Pulmonary artery endothelial cell (primary cell): ENCODE results near the gene TRPM3. TPM values are rescaled to one million over a fixed set of nuclear protein-coding genes. Genes with fewer than 3 reads are reported as not detected.
"Not testable (repeated sequence)": the region's sequence is repeated elsewhere in the genome, so short reads cannot be mapped to it uniquely, and the experiment has no call there.

ENCODE experiments used
- DNase-seq: peaks from one replicate; pipeline ENCODE4 v3.0.0-alpha.2; 2011; ENCODE audit warnings: low read depth, low spot score
- total RNA-seq: library from RNA; depleted of rRNA; stranded (reverse); fragments of >200 nt; gene quantifications from 2 replicates; pipeline ENCODE4 v1.2.3, GENCODE V29; 2014

TRPM3 gene
- total RNA-seq, 1 donor from 2014 or later, result 2.9 TPM

GRCh38 chr9:70673844-70674243 lies 447.6 kb downstream of the TRPM3 start:
- DNase-seq, result no peak

DNA sequence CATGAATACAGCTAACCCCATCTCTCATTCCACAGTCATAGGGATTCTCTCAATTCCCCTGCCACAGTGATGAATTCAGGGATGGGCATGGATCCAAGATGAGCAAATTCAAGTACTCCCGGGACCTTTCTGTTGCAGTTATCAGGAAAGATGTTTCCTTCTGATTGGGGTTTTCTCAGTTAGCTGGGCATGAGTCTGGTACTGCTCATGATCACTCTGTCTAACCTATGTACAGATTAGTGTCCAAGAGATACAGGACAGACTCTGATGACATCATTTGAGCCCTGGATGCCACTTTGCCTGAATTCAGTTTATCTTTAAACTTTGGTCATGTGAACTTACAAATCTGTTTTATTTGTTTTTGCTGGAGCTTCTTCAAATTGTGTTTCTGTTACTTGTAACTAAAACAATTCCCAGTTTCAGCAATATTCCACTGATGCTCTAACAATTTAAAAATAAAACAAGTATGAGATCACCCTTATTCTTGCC lies 449.2 kb downstream of the TRPM3 start:
- DNase-seq, result no peak

- DNase-seq, result no peak
These were observed 452.7 kb downstream of the TRPM3 start for GRCh38 chr9:70668751-70669150.

DNA sequence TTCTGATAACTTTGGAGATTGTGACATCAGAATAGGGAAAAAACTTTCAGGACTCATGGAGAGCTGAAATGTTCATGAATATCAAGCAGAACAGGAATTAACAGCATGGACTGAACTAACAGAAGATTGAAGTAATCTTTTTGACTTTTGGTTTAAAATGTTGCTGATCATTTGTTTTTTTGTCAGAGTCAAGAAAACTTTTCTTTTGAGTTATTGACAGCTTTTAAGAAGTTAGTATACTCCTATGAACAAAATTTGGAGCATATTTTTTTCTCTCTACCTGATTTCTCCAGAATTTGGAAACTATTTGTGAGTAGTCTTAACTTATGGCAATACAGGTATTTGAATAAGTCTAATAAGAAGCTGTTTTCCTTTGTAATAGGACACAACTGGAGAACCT lies 462.7 kb downstream of the TRPM3 start:
- no peak for DNase-seq

DNA sequence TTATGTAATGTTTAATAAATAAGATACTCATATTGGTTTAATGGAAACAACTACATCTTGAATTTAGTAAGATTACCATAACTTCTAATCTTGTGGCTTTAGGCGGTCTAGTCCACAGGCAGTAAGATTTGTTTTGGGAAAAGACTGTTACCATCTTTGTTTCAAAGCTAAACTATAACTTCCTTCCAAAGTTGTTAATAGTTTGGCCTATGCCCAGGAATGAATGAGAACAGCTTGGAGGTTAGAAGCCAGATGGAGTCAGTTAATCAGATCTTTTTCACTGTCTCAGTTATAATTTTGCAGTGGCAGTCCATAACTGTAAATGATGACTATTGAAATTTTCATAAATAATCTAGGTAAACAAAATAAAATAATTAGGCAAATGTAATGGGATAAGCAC lies 465.1 kb downstream of the TRPM3 start:
- no peak for DNase-seq

- no peak for DNase-seq
These were observed 467.3 kb downstream of the TRPM3 start for GRCh38 chr9:70654144-70654543.

DNA sequence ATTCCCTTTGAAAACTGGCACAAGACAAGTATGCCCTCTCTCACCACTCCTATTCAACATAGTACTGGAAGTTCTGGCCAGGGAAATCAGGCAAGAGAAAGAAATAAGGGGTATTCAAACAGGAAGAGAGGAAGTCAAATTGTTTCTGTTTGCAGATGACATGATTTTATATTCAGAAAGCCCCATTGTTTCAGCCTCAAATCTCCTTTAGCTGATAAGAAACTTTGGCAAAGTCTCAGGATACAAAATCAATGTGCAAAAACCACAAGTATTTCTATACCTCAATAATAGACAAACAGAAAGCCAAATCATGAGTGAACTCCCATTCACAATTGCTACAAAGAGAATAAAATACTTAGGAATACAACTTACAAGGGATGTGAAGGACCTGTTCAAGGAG lies 476.8 kb downstream of the TRPM3 start:
- peak; percentile 63 for DNase-seq

GRCh38 chr9:70642341-70642740 lies 479.1 kb downstream of the TRPM3 start:
- no peak for DNase-seq

- no peak for DNase-seq
These were observed 479.8 kb downstream of the TRPM3 start for GRCh38 chr9:70641631-70642030.

- DNase-seq, result no peak
These were observed 480.4 kb downstream of the TRPM3 start for GRCh38 chr9:70641031-70641430.

- peak; percentile 36 for DNase-seq
These were observed 481.3 kb downstream of the TRPM3 start for GRCh38 chr9:70639853-70640814.

DNA sequence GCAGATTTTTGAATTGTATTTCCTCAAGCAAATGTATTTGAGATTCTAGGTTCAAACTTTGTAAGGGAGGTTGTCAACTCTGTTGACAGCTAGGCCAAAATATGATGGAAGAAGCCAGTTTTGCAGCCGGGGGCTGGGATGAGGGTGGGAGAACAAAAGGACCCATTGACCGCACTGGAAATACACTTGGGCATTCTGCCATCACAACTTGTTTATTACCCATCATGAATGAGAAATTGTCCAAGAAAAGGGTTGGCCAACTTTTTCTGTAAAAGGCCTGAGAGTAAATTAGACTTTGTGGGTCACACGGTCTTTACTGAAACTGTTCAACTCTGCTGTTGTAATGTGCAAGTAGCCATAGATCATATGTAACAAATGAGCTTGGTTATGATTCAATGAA lies 485.6 kb downstream of the TRPM3 start:
- no peak for DNase-seq

- no peak for DNase-seq
These were observed 486.7 kb downstream of the TRPM3 start for GRCh38 chr9:70634696-70635095.

DNA sequence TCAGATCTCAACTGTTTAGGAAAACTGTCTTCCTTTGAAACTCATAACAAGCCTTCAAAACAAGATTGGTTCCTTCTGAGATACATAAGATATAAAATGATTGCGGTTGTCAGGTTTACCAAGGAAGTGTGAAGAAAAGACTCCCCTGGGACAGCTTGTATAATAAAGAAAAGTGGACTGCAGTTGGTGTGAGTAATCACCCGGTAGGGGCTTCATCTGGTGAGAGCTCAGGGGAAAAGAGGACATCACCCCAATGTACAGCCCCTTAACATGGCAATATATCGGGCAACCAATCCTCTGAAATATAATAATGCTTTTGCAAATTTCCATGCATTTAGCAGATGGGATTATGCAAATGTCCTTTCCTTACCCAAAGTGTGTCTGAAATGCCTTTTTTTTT lies 490.4 kb downstream of the TRPM3 start:
- no peak for DNase-seq

GRCh38 chr9:70629080-70629685 lies 492.2 kb downstream of the TRPM3 start:
- DNase-seq, result not testable (repeated sequence)

GRCh38 chr9:70625078-70625477 lies 496.3 kb downstream of the TRPM3 start:
- DNase-seq, result no peak

DNA sequence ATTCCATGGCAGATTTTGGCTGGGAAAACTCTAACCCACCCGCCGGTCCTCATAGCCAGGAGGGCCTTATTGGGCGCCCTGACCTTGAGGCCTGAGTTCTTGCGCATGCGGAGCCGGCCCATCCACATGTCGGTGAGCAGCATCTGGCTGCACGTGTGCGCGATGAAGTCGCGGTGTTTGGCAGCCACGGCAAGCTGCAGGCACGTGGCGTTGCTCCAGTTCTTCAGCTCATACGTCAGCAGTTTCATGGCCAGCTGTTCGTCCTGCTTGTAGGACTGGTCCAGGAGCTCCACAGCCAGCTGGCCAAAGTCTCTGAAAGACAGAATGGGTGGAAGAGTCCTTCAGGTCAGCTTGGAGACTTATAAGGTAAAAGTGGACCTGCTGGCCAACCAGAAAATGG lies 502.6 kb downstream of the TRPM3 start:
- no peak for DNase-seq

DNA sequence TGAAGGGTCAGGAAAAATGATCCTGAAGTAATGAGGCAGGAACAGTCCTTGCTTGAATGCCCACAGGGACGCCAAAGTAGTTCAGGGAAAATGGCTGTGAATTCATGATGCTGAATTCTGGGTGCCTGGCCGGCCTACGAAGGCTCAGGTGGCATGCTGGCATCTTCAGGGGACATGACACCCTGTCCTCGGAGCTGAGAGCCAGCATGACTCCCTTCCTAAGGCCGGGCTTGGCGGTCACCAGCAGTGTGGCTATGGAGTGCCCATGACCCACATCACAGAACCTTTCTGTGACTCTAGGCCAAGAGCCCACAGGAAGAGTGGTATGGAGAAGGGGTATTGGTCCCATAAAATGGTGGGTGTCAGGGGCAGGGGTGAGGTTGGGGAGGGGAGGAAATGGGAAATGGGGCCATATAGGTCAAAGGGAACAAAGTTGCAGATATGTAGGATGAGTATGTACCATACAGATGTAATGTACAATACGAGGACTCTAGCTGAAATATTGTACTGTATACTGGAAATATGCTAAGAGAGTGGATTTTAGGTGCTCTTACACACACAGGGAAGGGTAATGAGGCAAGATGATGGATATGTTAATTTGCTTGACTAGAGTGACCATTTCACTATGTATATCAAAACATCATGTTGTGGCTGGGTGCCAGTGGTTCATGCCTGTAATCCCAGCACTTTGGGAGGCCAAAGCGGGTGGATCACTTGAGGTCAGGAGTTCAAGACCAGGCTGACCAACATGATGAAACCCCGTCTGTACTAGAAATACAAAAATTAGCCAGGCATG lies 504.2 kb downstream of the TRPM3 start:
- DNase-seq, result no peak

- DNase-seq, result no peak
These were observed 505.0 kb downstream of the TRPM3 start for GRCh38 chr9:70616228-70616990.

GRCh38 chr9:70615464-70616138 lies 505.8 kb downstream of the TRPM3 start:
- DNase-seq, result no peak
